ENCODE data around the gene KDM5C. TPM values are rescaled to one million over a fixed set of nuclear protein-coding genes. Genes with fewer than 3 reads are reported as not detected.

KDM5C gene
- total and polyA plus RNA-seq, 2 experiments from 2014 or later = 74.5 to 144 TPM

GRCh38 chrX:53194308-53194707 is 30.7 kb downstream of the KDM5C start:
- Histone ChIP-seq H3K4me2 (no peak overlapping the region), H3K4me3 (no peak overlapping the region), H3K27ac (no peak overlapping the region), H3K27me3 (no peaks in the 10 kb centered on the region), H3K9me2 (replicated peaks; ENCODE audit: insufficient read depth) (no peaks in the 10 kb centered on the region), H3K4me1 (ENCODE audit: insufficient read depth) (no peaks in the 10 kb centered on the region), H2AFZ (no peak overlapping the region), H3K9me3 (ENCODE audit: low read depth) (no peaks in the 10 kb centered on the region), H4K20me1 (ENCODE audit: insufficient read depth, poor library complexity, severe bottlenecking) (no peaks in the 10 kb centered on the region), H3K36me3 (replicated peaks; ENCODE audit: insufficient read depth, low read depth) (no peaks in the 10 kb centered on the region), H3K79me2 (no peaks in the 10 kb centered on the region)
- 99% methylated on average over 16 of the region's 16 CpGs for whole genome bisulfite sequencing (ENCODE audit: low lambda C conversion rate, missing lambda C conversion rate)
- DNase-seq (ENCODE audit: low spot score) = no peak
- no peak for TF ChIP-seq EZH2 (IDR thresholded peaks at IDR 0.05; ENCODE audit: borderline replicate concordance)
- TF ChIP-seq CTCF (IDR thresholded peaks at IDR 0.05; ENCODE audit: poor library complexity) = no peak
- no peak for TF ChIP-seq EZH2phosphoT487 (IDR thresholded peaks at IDR 0.05; ENCODE audit: low read depth, severe bottlenecking, unreplicated experiment)

- no peaks in the 10 kb centered on the region for H3K9me2 ChIP-seq (replicated peaks; ENCODE audit: insufficient read depth)
- H3K27ac ChIP-seq = no peak overlapping the region
- no peak overlapping the region for H3K4me3 ChIP-seq
- H3K27me3 ChIP-seq = no peaks in the 10 kb centered on the region
- H3K36me3 ChIP-seq (replicated peaks; ENCODE audit: insufficient read depth, low read depth) = no peaks in the 10 kb centered on the region
- no peaks in the 10 kb centered on the region for H3K9me3 ChIP-seq (ENCODE audit: low read depth)
- no peaks in the 10 kb centered on the region for H3K79me2 ChIP-seq
- H2AFZ ChIP-seq = no peak overlapping the region
- TF ChIP-seq EZH2phosphoT487 (IDR thresholded peaks at IDR 0.05; ENCODE audit: low read depth, severe bottlenecking, unreplicated experiment) = no peak
- TF ChIP-seq CTCF (IDR thresholded peaks at IDR 0.05; ENCODE audit: poor library complexity) = no peak
- no peak for TF ChIP-seq EZH2 (IDR thresholded peaks at IDR 0.05; ENCODE audit: borderline replicate concordance)
- no peak overlapping the region for H3K4me2 ChIP-seq
- H3K4me1 ChIP-seq (ENCODE audit: insufficient read depth) = no peaks in the 10 kb centered on the region
- no peaks in the 10 kb centered on the region for H4K20me1 ChIP-seq (ENCODE audit: insufficient read depth, poor library complexity, severe bottlenecking)
- 98% methylated on average over 9 of the region's 16 CpGs for WGBS (ENCODE audit: low lambda C conversion rate, missing lambda C conversion rate)
- DNase-seq (ENCODE audit: low spot score) = no peak
Observed at GRCh38 chrX:53193093-53193492, 31.9 kb downstream of the KDM5C start.

- peak; percentile 26 for DNase-seq (ENCODE audit: low spot score)
- H3K79me2 ChIP-seq = no peaks in the 10 kb centered on the region
- H3K4me3 ChIP-seq = no peak overlapping the region
- H3K36me3 ChIP-seq (replicated peaks; ENCODE audit: insufficient read depth, low read depth) = no peaks in the 10 kb centered on the region
- TF ChIP-seq EZH2 (IDR thresholded peaks at IDR 0.05; ENCODE audit: borderline replicate concordance) (no peak), CTCF (IDR thresholded peaks at IDR 0.05; ENCODE audit: poor library complexity) (peak; percentile 15)
- no peak overlapping the region for H3K27ac ChIP-seq
- 72% methylated on average over 6 of the region's 6 CpGs for WGBS (ENCODE audit: low lambda C conversion rate, missing lambda C conversion rate)
- no peak overlapping the region for H3K4me2 ChIP-seq
- no peaks in the 10 kb centered on the region for H3K9me3 ChIP-seq (ENCODE audit: low read depth)
- no peaks in the 10 kb centered on the region for H3K27me3 ChIP-seq
- H4K20me1 ChIP-seq (ENCODE audit: insufficient read depth, poor library complexity, severe bottlenecking) = no peaks in the 10 kb centered on the region
- no peaks in the 10 kb centered on the region for H3K9me2 ChIP-seq (replicated peaks; ENCODE audit: insufficient read depth)
- H2AFZ ChIP-seq = no peak overlapping the region
- no peaks in the 10 kb centered on the region for H3K4me1 ChIP-seq (ENCODE audit: insufficient read depth)
Observed at GRCh38 chrX:53190363-53190960, 34.5 kb downstream of the KDM5C start.

GRCh38 chrX:53188763-53189162 is 36.2 kb downstream of the KDM5C start:
- Histone ChIP-seq H2AFZ (no peak overlapping the region), H3K9me2 (replicated peaks; ENCODE audit: insufficient read depth) (no peaks in the 10 kb centered on the region), H3K79me2 (no peaks in the 10 kb centered on the region), H3K4me1 (ENCODE audit: insufficient read depth) (no peaks in the 10 kb centered on the region), H3K27me3 (no peaks in the 10 kb centered on the region), H3K4me3 (no peak overlapping the region), H4K20me1 (ENCODE audit: insufficient read depth, poor library complexity, severe bottlenecking) (no peaks in the 10 kb centered on the region), H3K27ac (no peak overlapping the region), H3K9me3 (ENCODE audit: low read depth) (no peaks in the 10 kb centered on the region), H3K36me3 (replicated peaks; ENCODE audit: insufficient read depth, low read depth) (no peaks in the 10 kb centered on the region), H3K4me2 (no peak overlapping the region)
- WGBS (ENCODE audit: low lambda C conversion rate, missing lambda C conversion rate) = 86% methylated on average over 2 of the region's 2 CpGs
- no peak for DNase-seq (ENCODE audit: low spot score)
- TF ChIP-seq EZH2phosphoT487 (IDR thresholded peaks at IDR 0.05; ENCODE audit: low read depth, severe bottlenecking, unreplicated experiment) (no peak), EZH2 (IDR thresholded peaks at IDR 0.05; ENCODE audit: borderline replicate concordance) (no peak), CTCF (IDR thresholded peaks at IDR 0.05; ENCODE audit: poor library complexity) (no peak)
